ENCODE measurements around the gene MGMT. TPM values are rescaled to one million over a fixed set of nuclear protein-coding genes. Genes with fewer than 3 reads are reported as not detected.

MGMT gene
- total RNA-seq, 2 donors from 2014 or later = 28.6 to 33.7 TPM

- H3K36me3 ChIP-seq (ENCODE audit: control insufficient read depth, insufficient read depth, low read length) = no peaks in the 10 kb centered on the region
- H3K27ac Mint-ChIP-seq = no peak overlapping the region
- H3K9ac ChIP-seq (ENCODE audit: extremely low read depth, low read length, poor library complexity, severe bottlenecking) = no peak overlapping the region
- no peak overlapping the region for H3K4me3 Mint-ChIP-seq
- no peaks in the 10 kb centered on the region for H3K27me3 Mint-ChIP-seq (ENCODE audit: insufficient read depth)
- H3K36me3 Mint-ChIP-seq (ENCODE audit: low read depth) = peaks cover 16% of the 10 kb centered on the region
- no peaks in the 10 kb centered on the region for H3K9me3 ChIP-seq (ENCODE audit: control insufficient read depth, low read length)
- TF ChIP-seq CTCF (conservative IDR thresholded peaks at IDR 0.05) = no peak
- peaks cover 2% of the 10 kb centered on the region for H3K4me1 ChIP-seq (ENCODE audit: control insufficient read depth, insufficient read depth, low read length)
- no peak for DNase-seq
- 97 to 100% methylated on average over 12 to 18 of the region's 18 CpGs for WGBS, 2 experiments (ENCODE audit: insufficient coverage in 1 of 2, insufficient read length in 1 of 2)
- H3K4me1 Mint-ChIP-seq = peaks cover 15% of the 10 kb centered on the region
- no peaks in the 10 kb centered on the region for H3K27me3 ChIP-seq (ENCODE audit: control insufficient read depth, insufficient read depth, low read length, poor library complexity, severe bottlenecking)
- no peak overlapping the region for H3K4me3 ChIP-seq (ENCODE audit: low read length)
- H3K27ac ChIP-seq (ENCODE audit: low read depth, low read length) = no peak overlapping the region
- peaks cover 2% of the 10 kb centered on the region for H3K9me3 Mint-ChIP-seq
Measured at GRCh38 chr10:129556316-129556715, 89.3 kb downstream of the MGMT start.

GRCh38 chr10:129560361-129560760 lies 93.3 kb downstream of the MGMT start:
- WGBS, 2 experiments (ENCODE audit: insufficient coverage in 1 of 2, insufficient read length in 1 of 2) = 94 to 98% methylated on average over 4 to 6 of the region's 6 CpGs
- Histone ChIP-seq H3K9ac (ENCODE audit: extremely low read depth, low read length, poor library complexity, severe bottlenecking) (no peak overlapping the region), H3K27ac (ENCODE audit: low read depth, low read length) (no peak overlapping the region), H3K4me3 (ENCODE audit: low read length) (no peak overlapping the region), H3K27me3 (ENCODE audit: control insufficient read depth, insufficient read depth, low read length, poor library complexity, severe bottlenecking) (no peaks in the 10 kb centered on the region), H3K36me3 (ENCODE audit: control insufficient read depth, insufficient read depth, low read length) (no peaks in the 10 kb centered on the region), H3K9me3 (ENCODE audit: control insufficient read depth, low read length) (no peaks in the 10 kb centered on the region), H3K4me1 (ENCODE audit: control insufficient read depth, insufficient read depth, low read length) (peaks cover 2% of the 10 kb centered on the region)
- no peak overlapping the region for H3K27ac Mint-ChIP-seq
- H3K4me3 Mint-ChIP-seq = no peak overlapping the region
- no peak for DNase-seq
- H3K27me3 Mint-ChIP-seq (ENCODE audit: insufficient read depth) = no peaks in the 10 kb centered on the region
- no peaks in the 10 kb centered on the region for H3K9me3 Mint-ChIP-seq
- TF ChIP-seq CTCF (conservative IDR thresholded peaks at IDR 0.05) = no peak
- peaks cover 11% of the 10 kb centered on the region for H3K4me1 Mint-ChIP-seq
- peaks cover 2% of the 10 kb centered on the region for H3K36me3 Mint-ChIP-seq (ENCODE audit: low read depth)

GRCh38 chr10:129562487-129562886 lies 95.4 kb downstream of the MGMT start:
- DNase-seq = no peak
- H3K27ac Mint-ChIP-seq = no peak overlapping the region
- no peak overlapping the region for H3K27ac ChIP-seq (ENCODE audit: low read depth, low read length)
- H3K36me3 Mint-ChIP-seq (ENCODE audit: low read depth) = peaks cover 2% of the 10 kb centered on the region
- no peak overlapping the region for H3K4me3 Mint-ChIP-seq
- H3K36me3 ChIP-seq (ENCODE audit: control insufficient read depth, insufficient read depth, low read length) = no peaks in the 10 kb centered on the region
- H3K27me3 ChIP-seq (ENCODE audit: control insufficient read depth, insufficient read depth, low read length, poor library complexity, severe bottlenecking) = no peaks in the 10 kb centered on the region
- H3K27me3 Mint-ChIP-seq (ENCODE audit: insufficient read depth) = no peaks in the 10 kb centered on the region
- H3K9me3 ChIP-seq (ENCODE audit: control insufficient read depth, low read length) = no peaks in the 10 kb centered on the region
- no peak overlapping the region for H3K4me3 ChIP-seq (ENCODE audit: low read length)
- 92 to 100% methylated on average over 7 to 8 of the region's 8 CpGs for WGBS, 2 experiments (ENCODE audit: insufficient coverage in 1 of 2, insufficient read length in 1 of 2)
- H3K4me1 Mint-ChIP-seq = peaks cover 11% of the 10 kb centered on the region
- no peaks in the 10 kb centered on the region for H3K9me3 Mint-ChIP-seq
- no peak for TF ChIP-seq CTCF (conservative IDR thresholded peaks at IDR 0.05)
- H3K9ac ChIP-seq (ENCODE audit: extremely low read depth, low read length, poor library complexity, severe bottlenecking) = no peak overlapping the region
- H3K4me1 ChIP-seq (ENCODE audit: control insufficient read depth, insufficient read depth, low read length) = peaks cover 2% of the 10 kb centered on the region

Data from endodermal cell (in vitro differentiated cells).